Upper lobe of left lung (tissue), 6 donors: ENCODE results near the gene DEGS1. TPM values are rescaled to one million over a fixed set of nuclear protein-coding genes. Genes with fewer than 3 reads are reported as not detected.
A peak's percentile ranks its signal among the peaks of the same experiment; 100 is the strongest.
"Not testable (repeated sequence)": the region's sequence is repeated elsewhere in the genome, so short reads cannot be mapped to it uniquely, and the experiment has no call there.

Source experiments
- ATAC-seq, 2 donors: fragments of 200-7000 bp; cut with Tn5 transposase; one replicate each; pipeline ENCODE4 v1.9.1; 2022; ENCODE audit warnings: mild to moderate bottlenecking in 2 of 2, moderate library complexity in 2 of 2; ENCODE audit not compliant: low FRiP score in 2 of 2
- DNase-seq, 2 donors: peaks; one replicate each; pipeline ENCODE4 v3.0.0-alpha.2; 2019 to 2020
- H3K27ac ChIP-seq, 4 donors: fragments of 200-600 bp; sonication (generic); one replicate each; pipeline ENCODE4 v1.5.1; 2016 to 2019
- H3K27me3 ChIP-seq, 4 donors: fragments of 200-600 bp; sonication (generic); one replicate each; pipeline ENCODE4 v1.5.1; 2017 to 2019
- H3K36me3 ChIP-seq, 4 donors: fragments of 200-600 bp; sonication (generic); one replicate each; pipeline ENCODE4 v1.5.1; 2016 to 2019
- H3K4me1 ChIP-seq, 4 donors: fragments of 200-600 bp; sonication (generic); one replicate each; pipeline ENCODE4 v1.5.1; 2018 to 2019
- H3K4me3 ChIP-seq, 4 donors: fragments of 200-600 bp; sonication (generic); one replicate each; pipeline ENCODE4 v1.5.1; 2017 to 2019; ENCODE audit warnings: mild to moderate bottlenecking in 2 of 4, moderate library complexity in 1 of 4
- H3K9me3 ChIP-seq, 4 donors: fragments of 200-600 bp; sonication (generic); one replicate each; pipeline ENCODE4 v1.5.1; 2018 to 2019
- CTCF ChIP-seq, 6 experiments: fragments of 450-650 bp in 4 of 6; fragments of 200-600 bp in 2 of 6; sonication (generic) in 2 of 6; IDR thresholded peaks; one replicate each; pipeline ENCODE4 v1.5.1; 2016 to 2019; ENCODE audit warnings: antibody characterized with exemption in 6 of 6
- EP300 ChIP-seq, 4 donors: sonication (generic); formaldehyde crosslinking; IDR thresholded peaks; one replicate each; pipeline ENCODE4 v1.5.1; 2017; ENCODE audit warnings: antibody characterized with exemption in 4 of 4, control low read depth in 2 of 4
- POLR2A ChIP-seq, 4 donors: fragments of 450-650 bp; IDR thresholded peaks; one replicate each; pipeline ENCODE4 v1.5.1; 2016 to 2017; ENCODE audit warnings: antibody characterized with exemption in 4 of 4, mild to moderate bottlenecking in 2 of 4
- POLR2AphosphoS5 ChIP-seq, 2 donors: sonication (generic); formaldehyde crosslinking; IDR thresholded peaks; one replicate each; pipeline ENCODE4 v1.5.1; 2017; ENCODE audit warnings: antibody characterized with exemption in 2 of 2
- WGBS, 2 donors: methylation state at CpG; one replicate each; pipeline ENCODE4 v1.1.5; 2017 to 2018; 5-methylcytosine and 5-hydroxymethylcytosine counted together
- total RNA-seq, 6 donors: library from RNA; depleted of rRNA in 4 of 6; stranded (reverse); fragments of >200 nt in 4 of 6; gene quantifications; one replicate each; pipeline versions ENCODE4 v1.1.0 to v1.2.1, GENCODE V29; 2016 to 2021
- donor health status: DM: no; HTN: no; CAD: no; lungs with moderate emphysema.
- donor health status: DM: no; HTN: yes; CAD: no; lungs with severe emphysema.

DEGS1 gene
- total RNA-seq, 6 donors from 2014 or later: 24.3 to 79.2 (median 67.4) TPM

GRCh38 chr1:224203243-224204016 lies 20.4 kb downstream of the DEGS1 start:
- TF ChIP-seq CTCF (IDR thresholded peaks at IDR 0.05): no peak
- no peak for TF ChIP-seq POLR2A (IDR thresholded peaks at IDR 0.05)
- TF ChIP-seq POLR2AphosphoS5 (IDR thresholded peaks at IDR 0.05): no peak
- TF ChIP-seq EP300 (IDR thresholded peaks at IDR 0.05): no peak
- peak; percentile 74 to 75 for ATAC-seq

GRCh38 chr1:224205438-224205840 lies 22.4 kb downstream of the DEGS1 start:
- no peaks in the 10 kb centered on the region for H3K27me3 ChIP-seq
- TF ChIP-seq CTCF (IDR thresholded peaks at IDR 0.05): no peak
- TF ChIP-seq EP300 (IDR thresholded peaks at IDR 0.05): no peak
- TF ChIP-seq POLR2A (IDR thresholded peaks at IDR 0.05): no peak
- TF ChIP-seq POLR2AphosphoS5 (IDR thresholded peaks at IDR 0.05): no peak
- no peak for DNase-seq

More at GRCh38 chr1:224203243-224204016, 20.4 kb downstream of the DEGS1 start:
- no peaks in the 10 kb centered on the region for H3K9me3 ChIP-seq
- no peak overlapping the region for H3K4me3 ChIP-seq
- H3K36me3 ChIP-seq: no peaks in the 10 kb centered on the region
- H3K4me1 ChIP-seq: peaks cover 13 to 26% (median 20%) of the 10 kb centered on the region in 4 donors
- peak overlapping the region in 1 of 4 donors; percentile 41 for H3K27ac ChIP-seq
- H3K27me3 ChIP-seq: no peaks in the 10 kb centered on the region
- 70 to 72% methylated on average over 8 of the region's 8 CpGs for WGBS, 2 donors
- peak in 1 of 2 donors; percentile 60 for DNase-seq

GRCh38 chr1:224205931-224206538 lies 23.0 kb downstream of the DEGS1 start:
- Histone ChIP-seq H3K27ac (peak overlapping the region; percentile 34 to 69 (median 48)), H3K4me1 (peaks cover 13 to 26% (median 20%) of the 10 kb centered on the region in 4 donors)
- ATAC-seq, H3K36me3 ChIP-seq, H3K4me3 ChIP-seq, H3K9me3 ChIP-seq, H3K27me3 ChIP-seq: not testable (repeated sequence)
- WGBS, 2 donors: 68 to 76% methylated on average over 10 of the region's 10 CpGs
- peak in 1 of 2 donors; percentile 30 for DNase-seq

More at GRCh38 chr1:224205438-224205840, 22.4 kb downstream of the DEGS1 start:
- H3K36me3 ChIP-seq: no peaks in the 10 kb centered on the region
- peak overlapping the region; percentile 34 to 69 (median 48) for H3K27ac ChIP-seq
- peak; percentile 37 to 48 for ATAC-seq
- H3K4me3 ChIP-seq: no peak overlapping the region
- no peaks in the 10 kb centered on the region for H3K9me3 ChIP-seq
- peaks cover 13 to 26% (median 20%) of the 10 kb centered on the region in 4 donors for H3K4me1 ChIP-seq
- WGBS, 2 donors: 4 to 14% methylated on average over 3 to 4 of the region's 4 CpGs

GRCh38 chr1:224211206-224211962 lies 28.3 kb downstream of the DEGS1 start:
- Histone ChIP-seq H3K27me3 (no peaks in the 10 kb centered on the region), H3K9me3 (no peaks in the 10 kb centered on the region), H3K27ac (no peak overlapping the region), H3K4me1 (peaks cover 0 to 19% (median 4%) of the 10 kb centered on the region in 4 donors), H3K4me3 (no peak overlapping the region), H3K36me3 (no peaks in the 10 kb centered on the region)
- 58 to 66% methylated on average over 4 of the region's 4 CpGs for WGBS, 2 donors
- TF ChIP-seq POLR2A (IDR thresholded peaks at IDR 0.05) (no peak), CTCF (IDR thresholded peaks at IDR 0.05) (no peak), POLR2AphosphoS5 (IDR thresholded peaks at IDR 0.05) (no peak), EP300 (IDR thresholded peaks at IDR 0.05) (no peak)
- ATAC-seq (no peak), DNase-seq (no peak)

- H3K4me3 ChIP-seq: no peak overlapping the region
- ATAC-seq: peak; percentile 19 to 36
Measured at GRCh38 chr1:224212618-224213061, 29.6 kb downstream of the DEGS1 start.

More at GRCh38 chr1:224212618-224213061, 29.6 kb downstream of the DEGS1 start:
- peak in 1 of 2 donors; percentile 26 for DNase-seq
- TF ChIP-seq EP300 (IDR thresholded peaks at IDR 0.05) (no peak), POLR2A (IDR thresholded peaks at IDR 0.05) (no peak), CTCF (IDR thresholded peaks at IDR 0.05) (no peak), POLR2AphosphoS5 (IDR thresholded peaks at IDR 0.05) (no peak)
- 92 to 95% methylated on average over 13 of the region's 13 CpGs for WGBS, 2 donors
- Histone ChIP-seq H3K4me1 (peaks cover 0 to 19% (median 4%) of the 10 kb centered on the region in 4 donors), H3K27ac (no peak overlapping the region), H3K9me3 (no peaks in the 10 kb centered on the region), H3K36me3 (no peaks in the 10 kb centered on the region), H3K27me3 (no peaks in the 10 kb centered on the region)
